Gastroesophageal sphincter (tissue), 4 donors: ENCODE results near the gene TRNP1. TPM values are rescaled to one million over a fixed set of nuclear protein-coding genes. Genes with fewer than 3 reads are reported as not detected.

Source experiments
- ATAC-seq: fragments of 150-250 bp; one replicate; pipeline ENCODE4 v1.9.1; 2016; ENCODE audit warnings: mild to moderate bottlenecking, moderate library complexity
- H3K27ac ChIP-seq, 4 donors: fragments of 200-600 bp; sonication (generic) in 3 of 4; 1 replicate in 3 of 4; 2 replicates in 1 of 4; pipeline ENCODE4 v1.5.1; 2016 to 2019
- H3K27me3 ChIP-seq: fragments of 200-600 bp; sonication (generic); one replicate; pipeline ENCODE4 v1.5.1; 2019
- H3K36me3 ChIP-seq, 2 donors: fragments of 200-600 bp; sonication (generic); one replicate each; pipeline ENCODE4 v1.5.1; 2019; ENCODE audit warnings: control low read depth in 1 of 2
- H3K4me1 ChIP-seq, 3 donors: fragments of 200-600 bp; sonication (generic); 1 replicate in 2 of 3; 2 replicates in 1 of 3; pipeline ENCODE4 v1.5.1; 2016 to 2019; ENCODE audit warnings: control low read depth in 2 of 3
- H3K4me3 ChIP-seq, 2 donors: fragments of 200-600 bp; sonication (generic); one replicate each; pipeline ENCODE4 v1.5.1; 2019; ENCODE audit warnings: mild to moderate bottlenecking in 1 of 2, moderate library complexity in 1 of 2
- H3K9me3 ChIP-seq, 3 donors: fragments of 200-600 bp; sonication (generic); one replicate each; pipeline ENCODE4 v1.5.1; 2017 to 2019; ENCODE audit warnings: control low read depth in 2 of 3
- CTCF ChIP-seq, 4 experiments: fragments of 200-600 bp in 2 of 4; fragments of 450-650 bp in 2 of 4; sonication (generic) in 1 of 4; IDR thresholded peaks; one replicate each; pipeline ENCODE4 v1.5.1; 2017 to 2019; ENCODE audit warnings: antibody characterized with exemption in 4 of 4, mild to moderate bottlenecking in 2 of 4, moderate library complexity in 2 of 4
- EP300 ChIP-seq: sonication (generic); formaldehyde crosslinking; IDR thresholded peaks from one replicate; pipeline ENCODE4 v1.6.1; 2017; ENCODE audit warnings: antibody characterized with exemption, mild to moderate bottlenecking
- POLR2A ChIP-seq, 2 donors: fragments of 450-650 bp; IDR thresholded peaks; one replicate each; pipeline ENCODE4 v1.6.1; 2017; ENCODE audit warnings: antibody characterized with exemption in 2 of 2, mild to moderate bottlenecking in 2 of 2, moderate library complexity in 1 of 2
- POLR2AphosphoS5 ChIP-seq: sonication (generic); formaldehyde crosslinking; IDR thresholded peaks from one replicate; pipeline ENCODE4 v1.6.1; 2017; ENCODE audit warnings: antibody characterized with exemption
- WGBS, 2 donors: methylation state at CpG; one replicate each; pipeline ENCODE4 v1.1.5; 2018; ENCODE audit warnings: low coverage in 1 of 2; 5-methylcytosine and 5-hydroxymethylcytosine counted together
- total RNA-seq, 4 donors: library from RNA; depleted of rRNA; stranded (reverse); fragments of >200 nt; gene quantifications; one replicate each; pipeline ENCODE4 v1.1.0, GENCODE V29; 2016

Gene TRNP1
- total RNA-seq, 4 donors from 2014 or later = 15.9 to 48.4 (median 38.8) TPM

- TF ChIP-seq EP300 = no peak
- no peak for TF ChIP-seq CTCF (IDR thresholded peaks at IDR 0.05)
- TF ChIP-seq POLR2AphosphoS5 = no peak
- TF ChIP-seq POLR2A (IDR thresholded peaks at IDR 0.05) = no peak
- Histone ChIP-seq H3K27ac (peak overlapping the region; percentile 31 to 93 (median 88)), H3K36me3 (peaks cover 0 to 45% of the 10 kb centered on the region in 2 donors), H3K9me3 (no peaks in the 10 kb centered on the region), H3K4me1 (peaks cover 14 to 100% (median 38%) of the 10 kb centered on the region in 3 donors), H3K4me3 (peak overlapping the region in 1 of 2 donors; percentile 10), H3K27me3 (no peaks in the 10 kb centered on the region)
- no peak for ATAC-seq
- 15 to 22% methylated on average over 4 to 5 of the region's 10 CpGs for WGBS, 2 donors
These were observed 11.1 kb downstream of the TRNP1 start for GRCh38 chr1:27004471-27005165.

- TF ChIP-seq CTCF (IDR thresholded peaks at IDR 0.05) = no peak
- TF ChIP-seq EP300 = no peak
- no peak for TF ChIP-seq POLR2AphosphoS5
- no peak for TF ChIP-seq POLR2A (IDR thresholded peaks at IDR 0.05)
- no peak for ATAC-seq
- Histone ChIP-seq H3K36me3 (peaks cover 0 to 45% of the 10 kb centered on the region in 2 donors), H3K9me3 (no peaks in the 10 kb centered on the region), H3K4me1 (peaks cover 14 to 100% (median 40%) of the 10 kb centered on the region in 3 donors), H3K27me3 (no peaks in the 10 kb centered on the region), H3K27ac (peak overlapping the region; percentile 31 to 93 (median 88)), H3K4me3 (peak overlapping the region in 1 of 2 donors; percentile 10)
- WGBS, 2 donors = 83% methylated on average over 2 of the region's 3 CpGs; no CpG with 5 or more reads in 1 of the 2 donors
These were observed 11.7 kb downstream of the TRNP1 start for GRCh38 chr1:27005166-27005530.

GRCh38 chr1:27005648-27006496 is 12.4 kb downstream of the TRNP1 start:
- no peak overlapping the region for H3K4me3 ChIP-seq
- peak overlapping the region in 3 of 4 donors; percentile 82 to 93 (median 93) for H3K27ac ChIP-seq
- H3K9me3 ChIP-seq = no peaks in the 10 kb centered on the region
- peaks cover 0 to 45% of the 10 kb centered on the region in 2 donors for H3K36me3 ChIP-seq
- WGBS, 2 donors = 94% methylated on average over 7 of the region's 48 CpGs; no CpG with 5 or more reads in 1 of the 2 donors
- H3K4me1 ChIP-seq = peaks cover 10 to 100% (median 33%) of the 10 kb centered on the region in 3 donors
- H3K27me3 ChIP-seq = no peaks in the 10 kb centered on the region
- ATAC-seq = no peak
- no peak for TF ChIP-seq POLR2AphosphoS5
- TF ChIP-seq EP300 = no peak
- no peak for TF ChIP-seq CTCF (IDR thresholded peaks at IDR 0.05)
- TF ChIP-seq POLR2A (IDR thresholded peaks at IDR 0.05) = no peak

GRCh38 chr1:27006683-27007082 is 13.2 kb downstream of the TRNP1 start:
- peak overlapping the region in 3 of 4 donors; percentile 82 to 93 (median 93) for H3K27ac ChIP-seq
- WGBS, 2 donors = 56% methylated on average over 7 of the region's 13 CpGs; no CpG with 5 or more reads in 1 of the 2 donors

More at GRCh38 chr1:27006683-27007082, 13.2 kb downstream of the TRNP1 start:
- ATAC-seq = no peak
- Histone ChIP-seq H3K4me3 (no peak overlapping the region), H3K27me3 (no peaks in the 10 kb centered on the region), H3K4me1 (peaks cover 10 to 99% (median 31%) of the 10 kb centered on the region in 3 donors), H3K9me3 (no peaks in the 10 kb centered on the region), H3K36me3 (peaks cover 0 to 45% of the 10 kb centered on the region in 2 donors)
- TF ChIP-seq CTCF (IDR thresholded peaks at IDR 0.05) = no peak
- TF ChIP-seq EP300 = no peak
- TF ChIP-seq POLR2A (IDR thresholded peaks at IDR 0.05) = no peak
- TF ChIP-seq POLR2AphosphoS5 = no peak
